Brain microvascular endothelial cell (primary cell): ENCODE data around the gene HMOX2.
A peak's percentile ranks its signal among the peaks of the same experiment; 100 is the strongest.

Source experiments
- DNase-seq: peaks from one replicate; pipeline ENCODE4 v3.0.0-alpha.2; 2020
- H3K27ac ChIP-seq: fragments of 250-450 bp; sonication (Bioruptor Pico); 2 replicates; pipeline ENCODE4 v1.5.1; 2020; ENCODE audit warnings: mild to moderate bottlenecking, moderate library complexity
- H3K27me3 ChIP-seq: fragments of 250-450 bp; sonication (Bioruptor Pico); replicated peaks from 2 replicates; pipeline ENCODE4 v1.5.1; 2020; ENCODE audit warnings: mild to moderate bottlenecking
- H3K36me3 ChIP-seq: fragments of 250-450 bp; sonication (Bioruptor Pico); replicated peaks from 2 replicates; pipeline ENCODE4 v1.5.1; 2020; ENCODE audit warnings: mild to moderate bottlenecking
- H3K4me3 ChIP-seq: 2 replicates; pipeline ENCODE4 v1.5.1; 2011; ENCODE audit warnings: low read depth, mild to moderate bottlenecking, control low read depth, low read length, moderate library complexity
- CTCF ChIP-seq: IDR thresholded peaks from 2 replicates; pipeline ENCODE4 v1.5.1; 2011; ENCODE audit warnings: low read depth, mild to moderate bottlenecking, moderate library complexity, low read length, control low read depth, inconsistent platforms; ENCODE audit errors: missing control alignments
- in situ Hi-C: cut with HindIII; loops from 2 replicates; pipeline ENCODE4 v1.10.0; 2017; ENCODE audit warnings: low sequenced_read_pairs, low pct_ligation_motif_present

The HMOX2 gene

DNA sequence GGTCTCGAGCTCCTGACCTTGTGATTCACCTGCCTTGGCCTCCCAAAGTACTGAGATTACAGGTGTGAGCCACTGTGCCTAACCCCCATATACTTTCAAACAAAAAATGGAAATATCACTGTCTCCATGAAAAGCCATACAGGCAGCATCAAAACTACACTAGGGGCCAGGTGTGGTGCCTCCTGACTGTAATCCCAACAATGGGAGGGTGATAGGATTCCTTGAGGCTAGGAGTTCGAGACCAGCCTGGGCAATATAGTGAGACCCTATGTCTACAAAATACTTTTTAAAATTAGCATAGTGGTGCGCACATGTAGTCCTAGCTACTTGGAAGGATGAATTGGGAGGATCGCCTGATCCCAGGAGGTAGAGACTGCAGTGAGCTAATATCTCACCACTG lies 15.7 kb downstream of the HMOX2 start:
- DNase-seq, result no peak
- in situ Hi-C loops, result no loop called here
- Histone ChIP-seq H3K4me3 (no peak overlapping the region), H3K36me3 (peaks cover 2% of the 10 kb centered on the region), H3K27ac (no peak overlapping the region), H3K27me3 (no peaks in the 10 kb centered on the region)
- TF ChIP-seq CTCF, result no peak

GRCh38 chr16:4494746-4495490 lies 18.7 kb downstream of the HMOX2 start:
- Histone ChIP-seq H3K4me3 (no peak overlapping the region), H3K27me3 (no peaks in the 10 kb centered on the region), H3K36me3 (peaks cover 2% of the 10 kb centered on the region), H3K27ac (peak overlapping the region; percentile 58)
- no peak for TF ChIP-seq CTCF
- peak; percentile 75 for DNase-seq
- in situ Hi-C loops, result no loop called here

DNA sequence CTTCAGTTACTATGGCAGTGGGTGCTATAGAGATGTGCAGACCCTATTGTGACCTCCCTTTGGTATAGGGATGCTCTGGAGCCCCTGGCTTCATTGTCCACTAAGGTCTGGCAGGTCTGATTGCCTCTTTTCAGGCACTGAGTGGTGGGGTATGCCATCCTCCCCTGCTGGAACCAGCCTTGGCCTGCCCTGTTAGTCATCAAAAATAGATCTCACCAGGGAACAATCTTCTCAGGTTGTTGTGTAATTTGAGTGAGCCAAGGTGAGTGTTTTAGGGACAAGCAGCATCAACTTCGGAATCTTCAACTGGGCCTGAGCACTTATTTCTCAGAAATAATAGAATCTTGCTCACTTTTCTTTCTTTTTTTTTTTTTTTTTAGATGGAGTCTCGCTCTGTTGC lies 19.6 kb downstream of the HMOX2 start:
- Histone ChIP-seq H3K4me3 (no peak overlapping the region), H3K27ac (peak overlapping the region; percentile 58), H3K27me3 (no peaks in the 10 kb centered on the region), H3K36me3 (peaks cover 2% of the 10 kb centered on the region)
- no peak for TF ChIP-seq CTCF
- DNase-seq, result no peak
- in situ Hi-C loops, result no loop called here

GRCh38 chr16:4496305-4496704 lies 20.1 kb downstream of the HMOX2 start:
- no peak for TF ChIP-seq CTCF
- no peaks in the 10 kb centered on the region for H3K27me3 ChIP-seq
- in situ Hi-C loops, result no loop called here
- H3K4me3 ChIP-seq, result no peak overlapping the region
- peak overlapping the region; percentile 58 for H3K27ac ChIP-seq
- peaks cover 2% of the 10 kb centered on the region for H3K36me3 ChIP-seq
- peak; percentile 52 for DNase-seq

GRCh38 chr16:4498546-4499195 lies 22.5 kb downstream of the HMOX2 start:
- TF ChIP-seq CTCF, result no peak
- Histone ChIP-seq H3K27me3 (no peaks in the 10 kb centered on the region), H3K4me3 (no peak overlapping the region), H3K36me3 (peaks cover 2% of the 10 kb centered on the region), H3K27ac (no peak overlapping the region)
- in situ Hi-C loops, result no loop called here
- no peak for DNase-seq

GRCh38 chr16:4499196-4499555 lies 23.0 kb downstream of the HMOX2 start:
- no peak for TF ChIP-seq CTCF
- Histone ChIP-seq H3K4me3 (no peak overlapping the region), H3K27ac (no peak overlapping the region), H3K27me3 (no peaks in the 10 kb centered on the region), H3K36me3 (peaks cover 2% of the 10 kb centered on the region)
- in situ Hi-C loops, result no loop called here
- DNase-seq, result no peak
